Measurements from ENCODE around the gene TMTC2.

TMTC2 gene

DNA sequence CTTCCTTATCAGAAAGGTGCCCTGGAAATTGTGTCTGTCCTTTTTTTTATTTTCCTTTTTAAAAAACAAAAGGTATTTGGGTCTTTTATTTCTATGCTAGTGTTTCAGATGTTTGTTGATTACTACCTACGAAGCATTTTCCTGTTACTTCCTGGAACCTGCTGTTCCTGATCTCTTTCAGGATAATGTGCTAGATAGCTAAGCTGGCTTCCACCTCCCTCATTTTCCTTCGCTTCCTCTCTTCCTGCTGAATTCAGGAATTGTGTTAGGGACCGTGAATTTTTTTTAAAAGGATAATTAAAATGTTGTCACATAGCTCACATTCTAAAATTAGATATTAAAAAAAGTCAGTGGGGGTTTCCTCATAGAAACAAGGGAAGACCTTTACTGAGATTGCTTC is 27.7 kb downstream of the TMTC2 start:
- Histone ChIP-seq H3K27me3 (ENCODE audit: control insufficient read depth in 1 of 2, insufficient read depth in 1 of 2, low read length in 2 of 2) (no peaks in the 10 kb centered on the region), H3K4ac (ENCODE audit: low read depth in 1 of 2, low read length in 2 of 2) (no peak overlapping the region), H2BK15ac (ENCODE audit: low read depth, poor library complexity, severe bottlenecking) (no peak overlapping the region), H3K27ac (ENCODE audit: low read length, poor library complexity, severe bottlenecking) (no peak overlapping the region), H3K23ac (ENCODE audit: low read length in 2 of 2) (no peak overlapping the region), H3K9me3 (ENCODE audit: control insufficient read depth, low read length) (no peaks in the 10 kb centered on the region), H3K18ac (ENCODE audit: low read depth in 1 of 2, low read length in 2 of 2) (no peak overlapping the region), H2AK5ac (ENCODE audit: low read length, severe bottlenecking) (no peak overlapping the region), H3K36me3 (ENCODE audit: control insufficient read depth in 1 of 2, insufficient read depth in 2 of 2, low read depth in 1 of 2, low read length in 2 of 2) (no peaks in the 10 kb centered on the region), H4K91ac (ENCODE audit: low read length) (no peak overlapping the region), H2BK5ac (ENCODE audit: low read depth, low read length, poor library complexity, severe bottlenecking) (no peak overlapping the region), H3K9ac (ENCODE audit: low read length) (no peak overlapping the region), H3K79me1 (replicated peaks; ENCODE audit: low read length, poor library complexity, severe bottlenecking) (peaks cover 2% of the 10 kb centered on the region), H3K4me2 (ENCODE audit: low read length, poor library complexity, severe bottlenecking) (no peak overlapping the region), H3K4me1 (ENCODE audit: control insufficient read depth, insufficient read depth, low read depth, low read length) (no peaks in the 10 kb centered on the region), H3K4me3 (ENCODE audit: insufficient read depth in 1 of 2, low read depth in 1 of 2, low read length in 2 of 2) (no peak overlapping the region), H4K8ac (ENCODE audit: low read length) (no peak overlapping the region), H3K14ac (ENCODE audit: low read length in 2 of 2) (no peak overlapping the region), H2BK120ac (ENCODE audit: low read depth, low read length) (no peak overlapping the region), H2BK12ac (ENCODE audit: low read length in 2 of 2) (no peak overlapping the region), H2AFZ (ENCODE audit: low read depth, low read length) (no peak overlapping the region)
- no peak for DNase-seq
- no CpG with 5 or more reads among the region's 3 CpGs for WGBS

DNA sequence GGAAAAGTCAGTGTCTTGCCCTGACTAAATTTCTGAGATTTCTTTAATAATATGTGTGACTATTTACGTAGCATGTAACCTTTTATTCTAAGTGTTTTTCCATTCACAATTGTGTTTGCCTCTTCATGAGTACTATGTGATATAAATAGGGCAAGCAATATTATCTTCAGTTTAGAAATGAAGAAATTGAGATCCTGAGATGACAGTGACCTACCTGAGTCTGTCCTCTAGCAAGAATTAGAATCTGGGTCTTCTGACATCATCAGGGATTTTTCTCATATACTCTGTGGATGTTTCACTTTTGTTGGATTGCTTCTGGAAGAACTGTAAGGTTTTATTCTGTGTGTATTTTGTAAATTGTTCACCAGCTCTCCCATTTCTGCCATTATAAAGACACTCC is 35.0 kb downstream of the TMTC2 start:
- Histone ChIP-seq H2AFZ (ENCODE audit: low read depth, low read length) (no peak overlapping the region), H2AK5ac (ENCODE audit: low read length, severe bottlenecking) (no peak overlapping the region), H3K4me2 (ENCODE audit: low read length, poor library complexity, severe bottlenecking) (no peak overlapping the region), H3K4ac (ENCODE audit: low read depth in 1 of 2, low read length in 2 of 2) (no peak overlapping the region), H3K4me1 (ENCODE audit: control insufficient read depth, insufficient read depth, low read depth, low read length) (no peaks in the 10 kb centered on the region), H3K23ac (ENCODE audit: low read length in 2 of 2) (no peak overlapping the region), H3K79me1 (replicated peaks; ENCODE audit: low read length, poor library complexity, severe bottlenecking) (no peaks in the 10 kb centered on the region), H2BK120ac (ENCODE audit: low read depth, low read length) (no peak overlapping the region), H3K9ac (ENCODE audit: low read length) (no peak overlapping the region), H3K14ac (ENCODE audit: low read length in 2 of 2) (no peak overlapping the region), H2BK12ac (ENCODE audit: low read length in 2 of 2) (no peak overlapping the region), H2BK5ac (ENCODE audit: low read depth, low read length, poor library complexity, severe bottlenecking) (no peak overlapping the region), H3K4me3 (ENCODE audit: insufficient read depth in 1 of 2, low read depth in 1 of 2, low read length in 2 of 2) (no peak overlapping the region), H3K18ac (ENCODE audit: low read depth in 1 of 2, low read length in 2 of 2) (no peak overlapping the region), H4K91ac (ENCODE audit: low read length) (no peak overlapping the region), H3K27ac (ENCODE audit: low read length, poor library complexity, severe bottlenecking) (no peak overlapping the region), H3K9me3 (ENCODE audit: control insufficient read depth, low read length) (no peaks in the 10 kb centered on the region), H3K27me3 (ENCODE audit: control insufficient read depth in 1 of 2, insufficient read depth in 1 of 2, low read length in 2 of 2) (no peaks in the 10 kb centered on the region), H3K36me3 (ENCODE audit: control insufficient read depth in 1 of 2, insufficient read depth in 2 of 2, low read depth in 1 of 2, low read length in 2 of 2) (no peaks in the 10 kb centered on the region), H4K8ac (ENCODE audit: low read length) (no peak overlapping the region), H2BK15ac (ENCODE audit: low read depth, poor library complexity, severe bottlenecking) (no peak overlapping the region)
- no peak for DNase-seq
- no CpG with 5 or more reads among the region's 1 CpG for WGBS

DNA sequence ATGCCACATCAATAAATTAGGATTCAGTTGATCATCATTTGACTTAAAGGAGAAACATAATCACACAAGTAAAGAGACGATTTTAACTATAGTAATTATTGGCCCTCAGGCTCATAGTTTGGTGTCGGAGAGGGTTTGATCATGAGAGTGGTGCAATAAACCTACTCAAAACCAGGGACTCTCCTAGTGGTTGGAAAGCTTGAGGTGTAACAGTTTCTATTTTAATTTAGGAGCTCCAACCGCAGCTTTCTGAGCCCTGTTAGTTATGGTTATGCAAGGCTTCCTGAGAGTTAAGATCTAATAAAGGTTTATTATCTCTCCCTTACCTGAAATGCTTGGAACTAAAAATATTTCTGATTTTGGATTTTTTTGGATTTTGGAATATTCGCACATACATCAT is 36.4 kb downstream of the TMTC2 start:
- Histone ChIP-seq H4K8ac (ENCODE audit: low read length) (no peak overlapping the region), H3K14ac (ENCODE audit: low read length in 2 of 2) (no peak overlapping the region), H3K4ac (ENCODE audit: low read depth in 1 of 2, low read length in 2 of 2) (no peak overlapping the region), H4K91ac (ENCODE audit: low read length) (no peak overlapping the region), H2BK12ac (ENCODE audit: low read length in 2 of 2) (no peak overlapping the region), H2AFZ (ENCODE audit: low read depth, low read length) (no peak overlapping the region), H3K79me1 (replicated peaks; ENCODE audit: low read length, poor library complexity, severe bottlenecking) (no peaks in the 10 kb centered on the region), H2BK5ac (ENCODE audit: low read depth, low read length, poor library complexity, severe bottlenecking) (no peak overlapping the region), H3K23ac (ENCODE audit: low read length in 2 of 2) (no peak overlapping the region), H2BK15ac (ENCODE audit: low read depth, poor library complexity, severe bottlenecking) (no peak overlapping the region), H3K4me3 (ENCODE audit: insufficient read depth in 1 of 2, low read depth in 1 of 2, low read length in 2 of 2) (no peak overlapping the region), H3K27me3 (ENCODE audit: control insufficient read depth in 1 of 2, insufficient read depth in 1 of 2, low read length in 2 of 2) (no peaks in the 10 kb centered on the region), H2AK5ac (ENCODE audit: low read length, severe bottlenecking) (no peak overlapping the region), H3K36me3 (ENCODE audit: control insufficient read depth in 1 of 2, insufficient read depth in 2 of 2, low read depth in 1 of 2, low read length in 2 of 2) (no peaks in the 10 kb centered on the region), H2BK120ac (ENCODE audit: low read depth, low read length) (no peak overlapping the region), H3K4me2 (ENCODE audit: low read length, poor library complexity, severe bottlenecking) (no peak overlapping the region), H3K27ac (ENCODE audit: low read length, poor library complexity, severe bottlenecking) (no peak overlapping the region), H3K18ac (ENCODE audit: low read depth in 1 of 2, low read length in 2 of 2) (no peak overlapping the region), H3K4me1 (ENCODE audit: control insufficient read depth, insufficient read depth, low read depth, low read length) (no peaks in the 10 kb centered on the region), H3K9me3 (ENCODE audit: control insufficient read depth, low read length) (no peaks in the 10 kb centered on the region), H3K9ac (ENCODE audit: low read length) (no peak overlapping the region)
- 84% methylated on average over 3 of the region's 4 CpGs for WGBS
- DNase-seq = no peak

DNA sequence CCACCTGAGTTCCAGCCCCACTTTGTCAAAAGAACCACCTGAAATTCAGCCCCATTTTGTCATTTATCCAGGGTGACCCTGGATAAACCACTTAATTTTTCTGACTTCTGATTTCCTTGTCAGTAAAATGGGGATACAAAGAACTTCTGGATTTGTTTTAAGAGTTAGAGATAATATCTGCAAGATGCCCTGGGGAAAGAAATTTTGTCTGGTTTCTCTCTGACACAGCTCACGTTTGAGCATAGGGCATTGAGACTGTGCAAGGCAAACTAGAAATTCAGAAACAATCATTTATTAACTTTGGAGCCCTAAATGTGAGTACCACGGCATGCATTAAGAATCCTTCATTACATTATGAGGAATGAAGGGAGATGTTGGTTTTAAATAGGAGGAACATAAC is 37.2 kb downstream of the TMTC2 start:
- no peak overlapping the region for H2BK12ac ChIP-seq (ENCODE audit: low read length in 2 of 2)
- H2BK15ac ChIP-seq (ENCODE audit: low read depth, poor library complexity, severe bottlenecking) = no peak overlapping the region
- no peak overlapping the region for H4K8ac ChIP-seq (ENCODE audit: low read length)
- H4K91ac ChIP-seq (ENCODE audit: low read length) = no peak overlapping the region
- no peak overlapping the region for H3K4ac ChIP-seq (ENCODE audit: low read depth in 1 of 2, low read length in 2 of 2)
- H3K18ac ChIP-seq (ENCODE audit: low read depth in 1 of 2, low read length in 2 of 2) = no peak overlapping the region
- H3K27me3 ChIP-seq (ENCODE audit: control insufficient read depth in 1 of 2, insufficient read depth in 1 of 2, low read length in 2 of 2) = no peaks in the 10 kb centered on the region
- H2AFZ ChIP-seq (ENCODE audit: low read depth, low read length) = no peak overlapping the region
- H3K14ac ChIP-seq (ENCODE audit: low read length in 2 of 2) = no peak overlapping the region
- WGBS = 78% methylated on average over 2 of the region's 2 CpGs
- no peak overlapping the region for H2BK5ac ChIP-seq (ENCODE audit: low read depth, low read length, poor library complexity, severe bottlenecking)
- no peak overlapping the region for H3K4me3 ChIP-seq (ENCODE audit: insufficient read depth in 1 of 2, low read depth in 1 of 2, low read length in 2 of 2)
- H3K36me3 ChIP-seq (ENCODE audit: control insufficient read depth in 1 of 2, insufficient read depth in 2 of 2, low read depth in 1 of 2, low read length in 2 of 2) = peaks cover 0 to 5% of the 10 kb centered on the region in 2 experiments
- no peak overlapping the region for H3K23ac ChIP-seq (ENCODE audit: low read length in 2 of 2)
- H3K9me3 ChIP-seq (ENCODE audit: control insufficient read depth, low read length) = no peaks in the 10 kb centered on the region
- H3K27ac ChIP-seq (ENCODE audit: low read length, poor library complexity, severe bottlenecking) = no peak overlapping the region
- H3K79me1 ChIP-seq (replicated peaks; ENCODE audit: low read length, poor library complexity, severe bottlenecking) = no peaks in the 10 kb centered on the region
- H2BK120ac ChIP-seq (ENCODE audit: low read depth, low read length) = no peak overlapping the region
- H3K4me1 ChIP-seq (ENCODE audit: control insufficient read depth, insufficient read depth, low read depth, low read length) = no peaks in the 10 kb centered on the region
- DNase-seq = no peak
- no peak overlapping the region for H2AK5ac ChIP-seq (ENCODE audit: low read length, severe bottlenecking)
- H3K9ac ChIP-seq (ENCODE audit: low read length) = no peak overlapping the region
- no peak overlapping the region for H3K4me2 ChIP-seq (ENCODE audit: low read length, poor library complexity, severe bottlenecking)

All from mesenchymal stem cell (in vitro differentiated cells and primary cell).